GM18951 (cell line): ENCODE results near the gene C18orf32.
"Not testable (repeated sequence)": the region's sequence is repeated elsewhere in the genome, so short reads cannot be mapped to it uniquely, and the experiment has no call there.

Source experiments
- POLR2A ChIP-seq: IDR thresholded peaks from 4 replicates; pipeline ENCODE4 v1.6.1; 2011; ENCODE audit warnings: mild to moderate bottlenecking; ENCODE audit not compliant: insufficient read length, insufficient read depth; ENCODE audit errors: extremely low read depth
- in situ Hi-C: fragments of 300-500 bp; cut with MboI; formaldehyde crosslinking; loops from one replicate; pipeline ENCODE4 v1.12.0; 2022; ENCODE audit warnings: low sequenced_read_pairs, mixed read lengths, inconsistent platforms; ENCODE audit not compliant: unreplicated experiment

The C18orf32 gene

DNA sequence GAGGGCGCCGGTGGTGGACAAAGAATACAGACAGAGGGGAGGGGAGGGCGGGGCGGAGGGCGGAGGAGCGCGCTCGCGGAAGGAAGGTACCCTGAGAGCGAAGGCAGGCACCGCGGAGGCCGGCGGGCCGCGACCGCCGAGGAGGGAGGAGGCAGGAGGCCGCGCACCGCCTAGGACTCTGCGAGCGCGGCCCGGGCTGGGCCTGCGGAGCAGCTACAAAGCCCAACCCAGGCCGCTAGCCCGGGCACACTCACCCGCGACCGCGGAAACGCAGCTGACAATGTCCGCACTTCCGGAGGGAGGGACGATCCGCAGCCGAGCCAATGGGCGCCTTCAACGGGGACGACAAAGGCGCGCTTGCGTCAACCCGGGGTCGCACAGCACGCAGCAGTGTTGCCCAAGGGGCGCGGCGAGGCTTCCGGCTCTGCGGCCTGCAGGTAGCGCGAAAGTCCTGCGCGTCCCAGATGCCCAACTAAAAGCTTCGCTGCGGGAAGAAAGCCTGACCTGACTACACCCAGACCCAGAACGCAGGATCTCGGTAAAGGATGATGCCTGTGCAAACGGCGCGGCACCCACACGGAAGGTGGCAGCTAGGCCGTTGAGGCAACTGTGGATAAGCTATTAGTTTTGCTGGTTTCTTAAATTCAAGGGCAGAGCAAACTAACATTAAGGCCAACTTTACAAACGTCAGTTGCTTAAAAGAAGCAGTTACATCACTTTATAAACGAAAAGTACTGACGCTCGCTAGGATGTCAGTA is at the start of gene C18orf32:
TSS of gene C18orf32 (minus strand) at position 282 of the 758 bp plus-strand sequence. CDS start 3,486 bp downstream, outside the sequence.
- in situ Hi-C loops = no loop called here
- TF ChIP-seq POLR2A = peak; percentile 97

DNA sequence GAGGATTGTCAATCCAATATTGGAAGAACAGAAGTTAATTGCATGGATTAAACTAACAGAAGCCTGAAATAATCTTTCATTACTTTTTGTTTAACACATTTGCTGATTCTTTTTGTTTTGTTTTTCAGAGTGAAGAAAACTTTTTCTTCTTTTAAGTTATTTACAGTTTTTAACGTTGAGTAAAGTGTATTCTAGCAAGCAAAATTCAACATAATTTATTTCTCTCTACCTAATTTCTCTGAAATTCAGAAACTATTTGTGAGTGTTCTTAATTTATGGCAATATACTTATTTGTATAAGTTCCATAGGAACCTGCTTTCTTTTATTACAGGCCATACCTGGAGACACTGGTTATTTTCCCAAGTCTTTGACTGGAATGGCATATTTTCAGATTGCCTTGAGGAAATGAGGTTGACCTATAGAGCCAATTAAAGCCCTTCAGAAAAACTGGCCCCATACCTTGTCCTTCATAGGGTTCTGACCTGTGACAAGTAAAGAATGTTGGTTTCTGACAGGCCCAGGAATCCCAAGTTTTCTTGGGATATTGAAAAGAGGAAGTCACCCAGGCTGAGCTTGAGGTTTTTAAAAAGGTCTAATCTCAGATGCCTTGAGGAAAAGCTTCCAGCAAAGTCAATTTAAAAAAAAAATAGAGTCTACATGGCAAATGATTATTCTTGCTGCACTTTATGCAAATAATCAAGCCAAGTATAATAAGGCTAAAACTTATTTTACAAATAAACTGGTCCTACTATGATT is 48.0 kb upstream of the C18orf32 start:
- no peak for TF ChIP-seq POLR2A
- in situ Hi-C loops = no loop called here

DNA sequence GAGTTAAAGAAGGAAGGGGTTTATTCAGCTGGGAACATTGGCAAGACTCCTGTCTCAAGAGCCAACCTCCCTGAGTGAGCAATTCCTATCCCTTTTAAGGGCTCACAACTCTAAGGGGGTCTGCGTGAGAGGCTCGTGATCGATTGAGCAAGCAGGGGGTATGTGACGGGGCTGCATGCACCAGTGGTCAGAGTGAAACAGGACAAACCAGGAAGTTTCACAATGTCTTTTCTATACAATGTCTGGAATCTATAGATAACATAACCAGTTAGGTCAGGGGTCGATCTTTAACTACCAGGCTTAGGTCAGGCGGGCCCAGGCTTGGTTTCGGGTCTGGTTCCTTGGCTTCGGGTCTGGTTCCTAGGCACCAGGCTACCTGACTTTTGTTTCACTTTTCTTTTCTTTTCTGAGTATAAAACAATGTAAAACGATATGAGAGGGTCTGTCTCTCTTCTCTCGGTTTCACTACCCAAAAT is 44.7 kb upstream of the C18orf32 start:
- no peak for TF ChIP-seq POLR2A
- in situ Hi-C loops = no loop called here

DNA sequence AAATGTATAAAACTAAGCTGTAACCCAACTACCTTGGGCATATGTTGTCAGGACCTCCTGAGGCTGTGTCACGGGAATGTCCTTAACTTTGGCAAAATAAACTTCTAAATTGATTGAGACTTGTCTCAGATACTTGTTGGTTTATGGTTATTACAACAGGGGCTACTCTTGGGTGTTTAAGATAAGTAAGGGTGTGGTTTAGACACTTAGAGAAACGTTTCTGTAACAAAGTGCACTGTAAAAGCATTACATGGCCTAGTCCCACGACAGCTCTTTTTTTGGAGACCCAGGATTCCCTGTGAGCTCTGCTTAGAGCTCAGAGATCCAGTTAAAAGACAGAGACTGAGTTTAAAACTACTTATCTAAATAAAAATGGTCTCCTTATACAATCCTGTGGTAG is 42.6 kb upstream of the C18orf32 start:
- in situ Hi-C loops = no loop called here
- no peak for TF ChIP-seq POLR2A

DNA sequence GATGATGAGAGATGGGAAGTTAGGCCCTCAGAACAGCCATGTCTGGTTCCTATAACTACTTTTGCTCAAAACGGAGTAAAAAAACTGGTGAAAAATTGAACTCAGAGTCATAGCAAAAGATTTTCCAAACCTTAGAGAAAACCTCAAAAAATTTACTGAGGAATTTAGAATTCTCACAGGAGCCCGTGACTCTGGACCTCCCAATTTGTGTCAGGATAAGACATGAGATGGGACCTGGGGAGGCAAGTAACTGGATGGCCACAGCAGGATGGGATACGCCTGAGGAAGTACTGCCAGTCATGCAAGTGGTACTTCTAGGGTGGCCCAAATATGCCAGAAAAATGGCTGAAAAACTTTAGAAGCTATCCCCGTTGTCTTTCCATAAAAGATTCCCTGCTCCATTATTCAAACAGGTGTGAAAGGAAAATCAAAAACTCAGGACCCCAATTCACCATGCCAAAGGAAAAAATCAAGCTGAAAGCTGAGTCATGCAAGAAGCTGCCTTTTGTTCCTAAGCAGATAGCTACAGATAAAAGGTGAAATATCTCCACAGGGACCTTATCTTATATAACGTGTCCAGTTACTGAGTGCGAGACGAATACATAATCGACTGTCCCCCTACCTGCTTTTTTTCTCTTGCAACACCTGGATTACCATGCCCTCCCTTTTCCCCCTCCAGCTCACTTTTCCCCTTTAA is 40.7 kb upstream of the C18orf32 start:
- in situ Hi-C loops = no loop called here
- TF ChIP-seq POLR2A = no peak

DNA sequence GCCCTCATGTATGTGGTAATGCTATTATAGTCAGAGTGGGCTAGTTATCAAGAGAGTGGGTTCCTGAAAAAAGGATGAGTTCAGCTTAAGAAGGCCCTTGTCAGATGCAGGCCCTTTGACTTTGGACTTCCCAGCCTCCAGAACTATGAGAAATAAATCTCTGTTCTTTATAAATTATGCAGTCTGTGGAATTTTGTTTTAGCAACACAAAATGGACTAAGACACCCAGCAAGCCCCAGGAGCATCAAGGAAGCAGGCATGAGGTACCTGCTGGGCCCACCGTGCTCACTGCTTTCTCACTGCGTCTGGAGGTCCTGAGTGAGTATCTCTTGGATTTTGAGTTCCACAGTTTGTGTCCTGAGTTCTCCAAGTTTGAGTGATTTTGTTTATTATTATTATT is 38.9 kb upstream of the C18orf32 start:
- TF ChIP-seq POLR2A = no peak
- in situ Hi-C loops = no loop called here

DNA sequence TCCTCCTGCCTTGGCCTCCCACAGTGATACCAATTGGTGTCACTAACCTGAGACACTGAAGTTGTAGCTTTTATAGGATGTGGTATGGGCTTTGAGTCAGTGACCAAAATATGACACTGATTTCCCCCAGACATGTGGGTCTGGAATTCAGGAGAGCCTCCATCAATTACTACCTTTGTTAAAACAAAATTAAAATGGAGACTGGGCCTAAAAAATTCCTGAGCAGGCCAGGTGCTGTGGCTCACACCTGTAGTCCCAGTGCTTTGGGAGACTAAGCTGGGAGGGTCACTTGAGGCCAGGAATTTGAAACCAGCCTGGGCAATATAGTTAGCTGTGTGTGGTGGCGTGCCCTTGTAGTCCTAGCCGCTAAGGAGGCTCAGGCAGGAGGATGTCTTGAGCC is 37.9 kb upstream of the C18orf32 start:
- in situ Hi-C loops = no loop called here

DNA sequence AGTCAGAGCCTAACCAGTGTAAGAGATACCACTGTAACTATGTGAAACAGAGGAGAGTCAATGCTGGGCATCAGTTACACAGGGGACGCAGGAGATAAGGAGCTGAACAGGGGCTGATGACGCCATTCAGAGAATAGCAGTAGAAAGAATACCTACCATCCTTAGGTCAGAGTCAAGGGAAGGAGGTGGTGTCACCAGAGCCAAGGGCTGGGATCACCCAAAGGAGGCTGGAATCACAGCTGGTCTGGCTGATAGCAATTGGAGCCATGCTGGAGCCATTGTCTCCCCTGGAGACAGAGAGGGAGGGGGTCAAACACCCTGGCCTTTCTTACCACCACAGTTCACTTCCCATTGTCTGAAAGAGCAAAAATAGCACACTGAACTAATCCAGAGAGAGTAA is 37.3 kb upstream of the C18orf32 start:
- no peak for TF ChIP-seq POLR2A
- in situ Hi-C loops = no loop called here

More for the DNA sequence above, 37.9 kb upstream of the C18orf32 start:
- no peak for TF ChIP-seq POLR2A

DNA sequence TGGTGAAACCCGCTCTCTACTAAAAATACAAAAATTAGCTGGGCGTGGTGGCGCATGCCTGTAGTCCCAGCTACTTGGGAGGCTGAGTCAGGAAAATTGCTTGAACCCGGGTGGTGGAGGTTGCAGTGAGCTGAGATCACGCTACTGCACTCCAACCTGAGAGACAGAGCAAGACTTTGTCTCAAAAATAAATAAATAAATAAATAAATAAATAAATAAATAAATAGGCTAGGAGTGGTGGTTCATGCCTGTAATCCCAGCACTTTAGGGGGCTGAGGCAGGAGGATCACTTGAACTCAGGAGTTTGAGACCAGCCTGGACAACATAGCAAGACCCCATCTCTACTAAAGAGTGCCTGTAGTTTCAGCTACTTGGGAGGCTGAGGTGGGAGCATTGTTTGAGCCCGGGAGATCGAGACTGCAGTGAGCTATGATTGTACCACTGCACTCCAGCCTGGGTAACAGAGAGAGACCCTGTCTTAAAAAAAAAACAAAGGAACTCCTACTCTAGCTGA is 36.6 kb upstream of the C18orf32 start:
- in situ Hi-C loops = not testable (repeated sequence)

DNA sequence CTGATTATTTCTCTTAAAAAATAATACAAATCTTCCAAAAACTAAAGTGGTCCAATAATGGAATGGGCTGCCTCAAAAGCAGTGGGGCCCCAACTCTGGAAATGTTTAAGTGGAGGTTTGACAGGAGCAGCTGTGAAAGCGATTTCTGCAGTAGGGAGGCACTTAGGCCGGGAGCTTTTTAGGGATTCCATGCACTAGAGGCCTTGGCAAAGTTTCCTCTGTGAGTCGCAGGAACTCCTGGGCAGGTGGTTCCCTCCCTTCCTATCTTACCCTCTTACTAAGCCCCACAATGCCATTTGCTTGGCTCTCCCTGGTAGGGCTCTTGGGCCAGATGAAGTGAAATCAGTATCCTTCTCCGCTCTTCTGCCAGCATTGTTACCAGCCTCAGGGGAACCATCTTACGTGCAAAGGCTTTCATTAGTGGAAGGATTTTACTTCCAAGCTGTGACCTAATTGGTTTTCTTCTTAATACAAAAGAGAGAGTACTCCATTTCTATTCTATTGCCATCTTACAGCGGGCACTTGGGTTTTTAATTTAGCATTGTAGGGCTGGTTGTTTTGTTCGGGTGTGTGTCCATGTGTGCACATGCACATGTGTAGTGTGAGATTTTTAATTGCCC is 34.3 kb upstream of the C18orf32 start:
- in situ Hi-C loops = no loop called here
- no peak for TF ChIP-seq POLR2A

DNA sequence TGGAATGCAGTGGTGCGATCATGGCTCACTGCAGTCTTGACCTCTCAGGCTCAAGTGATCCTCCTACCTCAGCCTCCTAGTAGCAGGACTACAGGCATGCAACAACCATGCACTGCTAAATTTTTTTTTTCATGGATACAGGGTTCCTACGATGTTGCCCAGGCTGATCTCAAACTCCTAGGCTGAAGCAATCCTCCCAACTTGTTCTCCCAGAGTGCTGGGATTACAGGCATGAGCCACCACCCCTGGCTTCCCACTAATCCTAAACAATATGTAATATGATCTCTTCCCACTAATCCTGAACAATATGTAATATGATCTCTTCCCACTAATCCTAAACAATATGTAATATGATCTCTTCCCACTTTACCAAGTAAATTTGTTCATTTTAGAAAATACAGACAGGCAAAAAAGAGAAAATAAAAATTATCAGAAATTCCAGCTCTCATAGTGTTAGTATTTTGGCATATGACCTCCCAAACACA is 33.7 kb upstream of the C18orf32 start:
- in situ Hi-C loops = no loop called here

DNA sequence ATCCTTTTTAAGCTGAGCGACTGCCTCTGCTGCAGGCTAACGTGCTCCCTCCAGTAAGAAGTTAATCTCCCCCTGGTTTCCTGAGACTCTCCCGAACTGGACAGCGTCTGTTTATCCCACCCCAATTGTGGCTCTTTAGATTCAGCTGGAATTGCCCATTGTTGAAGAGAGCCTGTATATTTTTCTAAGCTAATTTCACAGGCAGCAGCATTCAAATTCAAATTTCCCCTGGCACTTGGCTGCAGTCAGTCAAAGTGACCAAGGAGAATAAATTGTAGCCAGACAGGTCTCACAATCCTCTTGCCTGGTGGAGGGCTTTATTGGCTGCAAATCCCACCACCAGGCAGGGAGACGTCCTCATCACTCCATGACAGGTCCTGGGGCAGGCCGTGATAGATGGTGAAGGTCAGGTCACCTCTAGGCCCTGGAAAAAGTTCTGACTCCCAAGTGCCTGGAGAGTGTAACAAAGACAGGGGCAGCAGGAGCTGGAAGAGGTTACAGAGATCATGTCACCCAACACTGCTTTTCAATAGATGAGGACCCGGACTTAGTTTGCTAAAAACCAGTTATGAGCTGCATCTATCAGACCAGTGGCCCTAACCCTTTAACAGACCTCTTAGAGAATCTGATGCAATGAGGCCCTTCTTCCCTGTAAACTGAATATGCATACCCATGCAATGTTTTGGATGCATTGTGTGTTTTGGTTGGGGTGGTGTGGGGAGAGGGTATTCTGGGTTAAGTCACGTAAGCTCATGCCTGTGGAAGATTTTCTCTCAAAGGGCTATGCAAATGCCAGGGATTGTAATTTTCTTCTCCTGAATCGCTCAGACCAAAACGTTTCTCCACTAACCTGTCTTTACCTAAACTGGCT is 32.3 kb upstream of the C18orf32 start:
- TF ChIP-seq POLR2A = no peak
- in situ Hi-C loops = no loop called here

More for the DNA sequence above, 33.7 kb upstream of the C18orf32 start:
- no peak for TF ChIP-seq POLR2A

DNA sequence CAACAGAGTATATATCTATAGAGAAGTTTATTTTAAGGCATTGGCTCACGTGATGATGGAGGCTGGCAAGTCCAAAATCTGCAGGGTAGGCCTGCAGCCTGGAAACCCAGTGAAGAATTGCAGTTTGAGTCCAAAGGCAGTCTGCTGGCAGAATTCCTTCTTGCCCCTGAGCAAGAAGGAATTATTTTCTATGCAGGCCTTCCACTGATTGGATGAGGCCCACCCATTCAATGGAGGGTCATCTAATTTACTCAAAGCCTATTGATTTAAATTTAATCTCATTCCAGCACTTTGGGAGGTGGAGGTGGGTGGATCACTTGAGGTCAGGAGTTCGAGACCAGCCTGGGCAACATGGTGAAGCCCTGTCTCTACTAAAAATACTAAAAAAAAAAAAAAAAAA is 30.4 kb upstream of the C18orf32 start:
- in situ Hi-C loops = no loop called here
- no peak for TF ChIP-seq POLR2A
